Suppressor macrophage (primary cell): Measurements from ENCODE around the gene ITGA2B.
"Not testable (repeated sequence)": the region's sequence is repeated elsewhere in the genome, so short reads cannot be mapped to it uniquely, and the experiment has no call there.

Experiments used
- DNase-seq, 4 experiments: peaks; one replicate each; pipeline ENCODE4 v3.0.0-alpha.2; 2020 to 2022

Gene ITGA2B

DNA sequence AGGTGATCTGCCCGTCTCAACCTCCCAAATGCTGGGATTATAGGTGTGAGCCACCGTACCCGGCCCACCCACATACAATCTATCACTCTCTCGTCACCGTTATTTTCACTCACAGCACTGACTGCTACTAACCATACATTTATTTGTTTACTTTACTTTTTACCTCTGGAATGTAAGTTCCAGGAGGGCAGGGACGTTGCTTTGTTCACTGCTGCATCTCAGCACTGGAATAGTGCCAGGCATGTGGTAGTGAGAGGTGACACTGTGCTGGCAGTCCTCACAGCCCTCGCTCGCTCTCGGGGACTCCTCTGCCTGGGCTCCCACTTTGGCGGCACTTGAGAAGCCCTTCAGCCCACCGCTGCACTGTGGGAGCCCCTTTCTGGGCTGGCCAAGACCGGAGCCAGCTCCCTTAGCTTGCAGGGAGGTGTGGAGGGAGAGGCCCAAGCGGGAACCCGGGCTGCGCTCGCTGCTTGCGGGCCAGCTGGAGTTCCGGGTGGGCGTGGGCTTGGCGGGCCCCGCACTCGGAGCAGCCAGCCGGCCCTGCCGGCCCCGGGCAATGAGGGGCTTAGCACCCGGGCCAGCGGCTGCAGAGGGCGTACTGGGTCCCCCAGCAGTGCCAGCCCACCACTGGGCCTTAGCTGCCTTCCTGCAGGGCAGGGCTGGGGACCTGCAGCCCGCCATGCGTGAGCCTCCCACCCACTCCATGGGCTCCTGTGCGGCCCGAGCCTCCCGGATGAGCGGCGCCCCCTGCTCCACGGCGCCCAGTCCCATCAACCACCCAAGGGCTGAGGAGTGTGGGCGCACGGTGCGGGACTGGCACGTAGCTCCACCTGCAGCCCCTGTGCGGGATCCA lies 20.8 kb downstream of the ITGA2B start:
- DNase-seq, result not testable (repeated sequence)

DNA sequence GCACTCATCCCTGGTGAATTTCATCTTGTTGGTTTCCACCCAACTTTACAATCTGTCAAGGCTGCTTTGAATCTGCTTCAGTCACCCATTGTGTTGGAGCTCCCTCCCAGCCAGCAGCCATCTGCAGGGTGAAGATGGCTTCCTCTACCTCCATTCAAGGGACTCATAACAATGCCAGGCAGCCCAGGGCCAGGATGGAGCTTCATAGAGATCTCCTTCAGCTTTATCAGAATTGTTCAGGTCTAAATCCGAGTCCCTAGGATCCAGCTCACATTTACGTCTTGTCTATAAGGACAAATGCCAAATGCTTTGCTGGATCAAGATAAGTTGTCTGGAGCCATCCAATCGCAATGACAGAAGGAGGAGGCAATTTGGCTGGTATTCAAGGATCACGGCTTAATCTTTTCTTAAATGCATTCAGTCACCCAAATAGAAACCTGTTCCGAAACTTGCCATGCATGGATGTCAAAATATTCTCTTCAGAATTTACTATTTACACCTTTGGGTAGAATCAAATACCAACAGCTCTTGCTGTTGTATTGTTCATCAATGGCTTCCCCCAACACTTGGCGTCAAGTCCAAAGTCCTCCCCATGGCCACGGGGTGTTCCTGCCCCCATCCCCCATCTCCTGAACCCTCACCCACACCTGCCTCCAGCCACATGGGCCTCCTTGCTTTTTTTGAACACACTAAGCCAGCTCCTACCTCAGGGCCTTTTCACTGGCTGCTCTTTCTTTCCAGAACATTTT lies 22.0 kb downstream of the ITGA2B start:
- no peak for DNase-seq

DNA sequence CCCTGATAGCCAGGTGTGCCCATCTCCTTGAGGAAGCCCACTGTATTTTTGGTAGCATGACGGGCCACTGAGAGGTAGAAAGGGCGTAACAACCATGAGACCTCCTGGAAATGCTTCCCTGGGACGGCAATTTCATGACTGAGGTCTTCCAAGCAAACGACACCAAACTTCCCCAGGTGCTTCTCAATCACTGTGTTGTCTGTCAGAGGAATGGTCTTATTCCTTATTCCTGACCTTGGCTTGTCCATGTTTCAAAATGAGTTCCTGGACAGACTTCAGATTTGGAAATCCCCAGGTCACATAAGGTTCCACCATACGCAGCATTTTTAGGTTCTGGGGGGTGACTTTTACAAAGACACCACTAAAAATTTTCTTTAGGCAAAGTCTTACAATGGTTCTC lies 24.4 kb downstream of the ITGA2B start:
- not testable (repeated sequence) for DNase-seq

DNA sequence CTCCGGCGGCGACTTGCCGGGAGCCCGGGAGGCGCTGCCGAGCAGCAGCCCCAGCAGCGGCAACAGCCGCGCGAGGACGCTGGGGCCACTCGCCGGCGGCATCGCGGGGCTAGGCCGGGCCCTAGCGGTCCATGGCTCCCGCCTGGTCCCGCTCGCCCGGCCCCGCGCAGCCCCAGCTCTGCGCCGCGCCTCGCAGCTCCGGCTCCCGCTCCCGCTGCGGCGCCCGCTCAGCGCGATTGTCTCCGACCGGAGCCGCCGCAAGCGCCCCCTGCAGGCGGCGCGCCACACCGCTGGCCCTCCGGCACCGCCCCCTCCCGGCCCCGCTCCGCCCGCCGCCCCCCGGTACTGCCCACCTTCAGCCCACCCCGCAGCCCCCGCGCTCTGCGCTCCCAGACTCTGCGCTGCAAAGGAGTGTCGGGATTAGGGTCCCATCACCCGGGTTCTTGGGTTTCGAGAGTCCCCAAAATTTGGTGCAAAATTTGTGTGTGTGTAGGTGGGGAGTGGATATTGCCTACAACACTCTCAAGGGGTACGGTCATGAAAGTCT lies 25.8 kb downstream of the ITGA2B start, which contains the start of gene FAM171A2:
Gene FAM171A2, minus strand, starts transcription at position 241 of the 547 bp plus-strand sequence. Its CDS starts 139 bp downstream, at position 102.
- DNase-seq, result peak; percentile 70 to 92 (median 84)

DNA sequence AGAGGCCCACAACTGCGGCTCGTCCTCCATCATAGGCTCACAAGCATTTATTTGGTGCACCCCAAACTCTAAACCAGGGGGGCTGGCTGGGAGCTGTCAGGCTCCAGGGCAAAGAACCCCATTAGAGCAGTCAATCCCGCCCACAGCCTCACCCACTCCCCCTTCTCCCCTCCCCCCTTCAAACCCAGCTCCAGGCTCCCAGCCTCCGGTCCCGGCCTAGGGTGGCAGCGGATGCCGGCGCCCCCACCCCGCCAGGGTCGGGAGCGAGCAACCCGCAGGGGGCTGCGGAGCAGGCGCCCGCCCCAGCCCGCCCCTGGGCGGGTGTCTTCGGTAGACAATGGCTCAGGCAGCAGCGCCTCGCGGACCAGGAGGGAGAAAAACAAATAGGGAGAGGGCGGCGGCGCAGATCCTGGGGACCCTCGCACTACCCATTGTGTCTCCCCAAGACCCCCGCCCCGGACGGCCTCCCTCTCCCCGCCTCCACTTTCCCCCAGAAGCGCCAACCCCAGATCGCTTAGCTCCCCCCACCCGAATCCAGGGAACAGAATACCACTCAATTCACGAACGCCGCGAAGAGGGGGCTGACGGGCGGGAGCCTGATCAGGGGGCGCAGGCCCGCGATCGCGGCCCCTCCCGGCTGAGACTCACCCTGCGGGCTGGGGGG lies 26.4 kb downstream of the ITGA2B start:
- DNase-seq, result peak in 2 of 4 experiments; percentile 34 to 54

DNA sequence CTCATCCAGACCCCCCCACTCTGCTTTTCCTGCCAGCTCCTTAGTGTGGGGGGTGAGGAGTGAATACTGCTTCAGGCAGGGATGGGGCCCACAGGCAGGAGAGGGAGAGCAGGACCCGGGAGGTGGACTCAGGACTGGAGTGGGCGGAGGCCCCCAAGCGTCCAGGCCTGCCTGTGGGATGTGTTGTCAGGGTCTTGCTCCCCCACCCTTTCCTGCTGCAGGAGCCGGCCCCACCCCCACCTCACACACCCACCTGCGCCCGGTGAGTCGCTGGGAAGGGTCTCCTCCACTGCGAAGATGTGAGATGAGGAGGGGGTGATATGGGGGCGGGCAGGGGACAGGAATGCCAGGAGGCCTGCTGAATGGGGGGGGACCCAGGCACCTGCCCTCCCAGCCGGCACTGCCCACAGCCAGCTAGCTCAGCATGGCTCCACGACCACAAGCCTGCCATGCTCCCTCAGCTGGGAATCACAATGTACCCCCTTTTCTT lies 26.9 kb downstream of the ITGA2B start:
- no peak for DNase-seq

DNA sequence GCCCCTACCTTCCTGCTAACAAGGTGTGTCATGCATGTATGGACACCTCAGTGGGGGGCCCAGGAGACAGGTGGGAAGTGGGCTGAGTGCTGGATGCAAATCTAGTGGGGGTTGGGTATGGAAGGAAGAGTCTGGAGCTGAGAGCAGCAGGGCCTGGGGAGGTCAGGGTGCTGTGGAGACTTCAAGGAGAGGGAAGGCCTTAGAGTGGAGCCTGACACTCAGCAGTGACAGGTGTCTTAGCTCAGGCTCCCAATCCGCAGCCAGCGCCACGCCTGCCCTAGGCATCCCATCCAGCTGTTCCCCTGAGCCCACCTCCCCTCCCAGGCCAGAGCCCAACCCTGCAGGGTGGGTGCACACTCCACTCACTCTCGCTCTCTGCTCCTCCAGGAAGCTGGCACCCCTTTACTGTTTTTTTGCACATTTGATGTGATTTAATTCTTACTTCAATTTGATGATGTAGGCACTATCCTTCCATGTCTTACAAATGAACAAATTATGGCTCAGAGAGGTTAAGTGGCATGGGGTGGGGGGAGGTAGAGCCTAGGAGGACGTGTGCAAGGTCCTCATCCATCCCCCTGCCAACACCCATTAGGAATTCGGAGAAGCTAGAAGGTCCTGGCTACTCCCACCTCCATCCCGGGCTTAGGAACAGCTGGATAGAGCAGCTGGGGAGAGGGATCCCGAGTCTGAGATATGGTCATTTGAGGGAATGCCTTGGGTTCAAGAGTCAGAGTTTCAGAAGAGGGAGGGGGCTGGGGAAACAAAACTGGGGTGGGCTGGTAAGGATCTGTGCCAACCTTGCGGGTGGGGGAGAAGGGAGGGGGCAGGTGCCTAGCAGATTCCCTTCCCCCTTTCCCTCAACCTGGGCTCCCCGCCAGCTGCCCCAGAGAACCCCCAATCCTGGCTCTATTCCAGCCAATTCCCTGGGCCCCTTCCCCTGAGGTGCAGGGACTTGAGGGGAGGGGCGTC lies 27.9 kb downstream of the ITGA2B start:
- no peak for DNase-seq

DNA sequence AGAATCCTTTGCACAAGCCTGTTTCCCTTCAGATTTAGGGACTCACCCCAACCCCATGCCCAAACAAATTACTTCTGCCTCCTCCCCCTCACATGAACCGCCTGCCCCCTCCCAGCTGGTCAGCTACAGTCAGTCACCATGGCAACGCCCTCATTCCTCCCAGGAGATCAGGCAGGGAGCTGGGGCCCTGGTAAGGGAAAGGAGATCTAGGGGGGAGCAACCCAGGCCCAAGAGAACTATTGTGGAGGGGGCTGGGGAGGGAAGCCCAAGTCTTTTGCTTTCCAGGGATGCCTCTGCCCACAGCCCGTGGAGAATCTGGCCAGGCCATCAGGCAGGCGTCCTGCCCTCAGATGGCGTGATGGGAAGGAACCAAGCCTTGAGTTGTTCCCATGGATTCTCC lies 28.6 kb downstream of the ITGA2B start:
- no peak for DNase-seq

DNA sequence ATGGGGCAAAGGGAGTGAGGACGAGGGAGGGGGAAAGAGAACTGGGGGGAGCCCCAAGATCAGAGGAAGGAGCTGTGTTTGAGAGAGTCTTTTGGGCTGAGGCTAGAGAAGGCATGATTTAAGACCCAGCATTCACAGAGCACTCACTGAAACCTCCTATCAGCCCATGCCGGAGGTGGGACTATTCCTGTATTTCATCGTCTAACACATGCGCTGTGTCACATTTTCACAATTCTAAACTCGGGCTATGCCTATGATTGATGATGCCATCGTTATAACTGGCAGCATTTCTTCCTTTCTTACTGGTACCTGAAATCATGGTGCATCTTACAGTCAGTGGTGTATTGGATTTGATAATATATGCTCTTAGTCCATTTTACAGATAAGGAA lies 29.3 kb downstream of the ITGA2B start:
- DNase-seq, result no peak

DNA sequence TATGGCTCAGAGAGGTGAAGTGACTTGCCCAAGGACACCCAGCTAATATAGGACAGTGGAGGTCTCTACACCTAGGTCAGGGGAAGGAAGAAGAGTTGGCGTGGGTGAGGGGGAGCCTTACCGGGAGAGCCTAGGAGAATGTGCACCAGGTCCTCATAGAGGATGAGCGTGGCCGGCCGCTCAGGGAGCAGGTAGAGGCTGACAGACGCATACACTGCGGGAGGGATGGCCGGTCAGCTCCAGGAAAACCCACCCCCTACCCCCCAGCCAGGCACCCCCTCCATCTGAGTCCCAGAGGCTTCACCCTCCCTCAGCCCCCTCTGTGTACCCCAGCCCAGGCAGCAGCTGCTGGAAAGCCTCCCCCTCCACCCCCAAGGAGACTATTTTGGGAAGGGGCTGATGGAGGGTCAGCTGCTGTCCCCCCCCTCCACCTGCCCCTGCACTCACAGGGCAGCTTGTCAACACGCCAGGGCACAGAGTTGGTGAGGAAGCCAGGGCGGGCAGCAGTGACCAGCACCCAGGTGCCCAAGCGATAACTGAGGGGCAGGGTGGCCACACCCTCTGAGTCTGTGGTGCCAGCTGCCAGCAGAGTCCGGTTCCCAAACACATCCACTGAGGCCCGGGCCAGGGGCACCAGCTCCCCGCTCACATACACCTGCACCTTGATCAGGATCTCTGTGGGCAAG lies 29.8 kb downstream of the ITGA2B start:
- no peak for DNase-seq

DNA sequence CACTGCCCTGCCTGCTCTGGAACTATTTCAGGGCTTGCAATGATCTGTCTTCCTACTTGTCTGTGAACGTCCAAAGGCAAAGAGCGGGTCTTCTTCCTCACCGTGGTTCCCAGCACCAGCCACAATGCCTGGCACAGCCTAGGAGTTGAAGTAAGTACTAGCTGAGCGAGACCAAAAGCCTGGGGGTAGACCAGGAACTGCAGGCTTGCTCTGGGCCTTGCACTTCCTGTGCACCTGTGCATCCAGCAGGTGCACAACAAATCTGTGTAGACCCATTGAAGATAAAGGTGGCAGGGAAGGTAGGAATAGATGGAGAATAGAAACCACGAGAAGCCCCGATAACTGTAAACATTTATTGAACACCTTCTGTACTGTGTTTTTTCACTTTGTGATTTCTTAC lies 30.4 kb downstream of the ITGA2B start:
- no peak for DNase-seq

DNA sequence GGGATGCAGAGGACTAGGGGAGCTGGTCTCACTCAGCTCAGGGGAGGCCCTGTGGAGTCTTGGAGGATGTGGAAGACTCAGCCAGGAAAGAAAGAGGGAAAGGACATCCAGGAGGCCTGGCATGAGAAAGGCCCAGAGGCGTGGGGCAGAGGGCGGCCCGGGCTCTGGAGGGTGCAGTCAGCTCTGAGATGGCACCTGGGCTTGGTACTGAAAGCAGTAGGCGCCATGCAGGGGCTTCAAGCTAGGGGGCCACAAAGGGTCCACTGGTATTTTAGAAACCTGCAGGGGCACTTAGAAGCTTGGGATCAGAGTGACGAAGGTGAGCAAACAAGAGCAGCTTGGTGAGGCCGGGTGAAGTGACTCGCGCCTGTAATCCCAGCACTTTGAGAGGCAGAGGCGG lies 31.4 kb downstream of the ITGA2B start:
- no peak for DNase-seq

DNA sequence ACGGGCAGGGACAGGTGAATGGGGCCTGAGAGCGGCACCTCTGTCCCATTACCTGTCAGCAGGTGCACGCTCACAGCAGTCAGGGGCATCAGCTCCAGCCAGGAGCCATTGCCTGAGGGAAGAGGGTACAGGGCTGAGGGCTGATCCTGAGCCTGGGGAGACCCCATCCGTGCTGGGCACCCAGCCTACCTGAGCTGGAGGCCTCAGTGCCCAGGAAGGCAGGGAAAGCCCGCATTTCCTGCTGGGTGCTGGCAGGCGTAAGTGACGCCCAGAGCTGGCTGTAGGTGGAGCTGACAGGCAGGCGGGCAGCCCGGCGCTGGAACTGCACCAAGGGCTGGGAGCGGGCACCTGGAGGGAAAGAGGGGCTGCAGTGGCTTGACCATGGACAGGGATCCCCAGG lies 33.2 kb downstream of the ITGA2B start:
- DNase-seq, result no peak

DNA sequence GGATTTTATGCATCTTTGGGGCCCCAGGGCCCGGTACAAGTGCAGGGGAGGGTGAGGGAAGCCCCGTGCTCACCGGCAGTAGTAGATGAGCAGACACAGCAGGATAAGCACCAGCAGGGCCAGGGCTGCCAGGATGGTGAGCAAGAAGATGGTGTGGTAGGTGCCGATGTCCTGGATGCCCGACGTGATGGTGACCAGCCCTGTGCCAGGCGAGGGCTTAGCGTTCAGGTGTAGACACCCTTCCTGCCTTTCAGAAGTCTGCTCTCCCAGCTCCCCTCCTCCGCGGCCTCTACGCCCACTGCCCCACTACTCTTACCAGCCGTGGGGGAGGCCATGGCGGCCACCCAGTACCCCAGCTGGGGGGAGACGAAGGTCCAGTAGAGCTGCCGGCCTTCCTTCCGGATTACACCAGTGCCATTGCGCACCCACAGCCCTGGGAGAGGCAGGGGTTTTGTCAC lies 33.8 kb downstream of the ITGA2B start:
- DNase-seq, result no peak

DNA sequence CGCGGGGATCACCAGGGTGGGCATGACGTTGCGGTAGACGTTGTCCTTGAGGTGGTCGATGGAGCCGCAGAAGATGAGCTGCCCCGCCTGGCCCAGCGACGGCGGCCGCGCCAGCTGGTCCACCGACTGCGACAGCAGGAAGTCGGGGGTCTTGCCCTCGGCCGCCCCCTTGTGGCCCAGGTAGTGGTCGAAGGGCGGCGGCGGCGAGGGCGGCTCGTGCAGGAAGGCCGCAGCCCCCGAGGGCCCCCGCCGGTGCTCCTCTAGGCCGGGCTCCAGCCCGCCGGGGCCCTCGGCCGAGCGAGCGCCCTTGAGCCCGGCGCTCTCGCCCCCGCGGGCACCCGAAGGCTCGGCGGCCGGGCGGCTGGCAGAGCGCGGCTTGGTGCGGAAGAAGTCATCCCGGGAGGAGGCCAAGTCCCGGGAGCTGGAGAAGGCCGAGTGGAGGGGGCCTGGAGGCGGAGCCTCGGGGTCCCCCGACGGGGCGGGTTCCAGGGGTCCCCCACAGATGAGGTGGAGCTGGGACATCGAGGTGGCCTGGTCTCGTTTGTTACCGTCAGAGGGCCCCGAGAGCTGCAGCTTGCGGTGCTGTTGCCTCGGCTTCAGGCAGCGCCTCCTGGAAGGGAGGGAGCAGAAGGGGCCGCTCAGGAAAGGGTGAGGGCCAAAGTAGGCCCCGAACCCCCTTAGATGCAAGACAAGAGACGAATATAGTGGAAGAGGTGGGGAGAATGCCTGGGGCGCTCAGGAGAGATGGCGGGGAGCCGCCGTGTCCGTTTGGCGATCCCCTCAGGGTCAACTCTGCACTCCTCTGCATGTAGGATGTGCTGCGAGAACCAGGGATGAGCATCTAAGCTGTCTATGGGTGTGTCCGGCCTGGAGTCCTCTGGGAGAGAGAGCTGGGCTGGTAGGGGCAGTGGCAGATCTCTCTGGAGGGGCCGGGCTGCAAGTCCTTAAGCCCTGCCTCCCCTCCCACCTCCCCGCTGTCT lies 34.6 kb downstream of the ITGA2B start:
- peak; percentile 34 to 62 (median 48) for DNase-seq

DNA sequence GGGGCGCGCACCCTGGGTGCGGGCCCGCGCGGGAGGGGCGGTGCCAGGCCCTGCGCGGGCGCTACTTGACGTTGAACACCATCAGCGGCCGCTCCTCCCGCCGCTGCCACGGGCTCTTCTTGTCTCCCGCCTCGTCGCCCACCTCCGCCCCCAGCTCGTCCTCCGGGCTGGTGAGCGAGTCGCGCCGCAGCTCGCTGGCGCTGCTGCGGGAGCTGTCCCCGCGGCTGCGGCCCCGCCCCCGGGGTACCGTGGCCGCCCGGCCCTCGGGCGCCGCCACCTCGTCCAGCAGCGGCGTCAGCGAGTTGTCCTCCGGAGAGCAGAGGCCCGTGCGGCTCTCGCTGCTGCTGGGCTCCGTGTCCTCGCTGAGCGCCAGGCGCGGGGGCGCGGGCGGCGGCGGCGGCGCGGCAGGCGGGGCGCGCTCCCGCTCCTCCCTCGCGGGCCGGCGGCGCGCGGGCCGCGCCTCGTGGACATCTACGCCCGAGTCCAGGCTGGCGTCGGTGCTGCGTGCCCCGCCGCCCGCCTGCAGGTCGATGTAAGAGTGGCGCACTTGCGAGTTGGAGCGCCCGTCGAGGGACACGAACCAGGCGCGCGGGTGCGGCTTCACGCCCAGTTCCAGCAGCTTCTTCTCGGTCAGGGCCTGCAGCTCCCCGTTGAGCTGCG lies 35.6 kb downstream of the ITGA2B start:
- DNase-seq, result peak; percentile 49 to 83 (median 64)

DNA sequence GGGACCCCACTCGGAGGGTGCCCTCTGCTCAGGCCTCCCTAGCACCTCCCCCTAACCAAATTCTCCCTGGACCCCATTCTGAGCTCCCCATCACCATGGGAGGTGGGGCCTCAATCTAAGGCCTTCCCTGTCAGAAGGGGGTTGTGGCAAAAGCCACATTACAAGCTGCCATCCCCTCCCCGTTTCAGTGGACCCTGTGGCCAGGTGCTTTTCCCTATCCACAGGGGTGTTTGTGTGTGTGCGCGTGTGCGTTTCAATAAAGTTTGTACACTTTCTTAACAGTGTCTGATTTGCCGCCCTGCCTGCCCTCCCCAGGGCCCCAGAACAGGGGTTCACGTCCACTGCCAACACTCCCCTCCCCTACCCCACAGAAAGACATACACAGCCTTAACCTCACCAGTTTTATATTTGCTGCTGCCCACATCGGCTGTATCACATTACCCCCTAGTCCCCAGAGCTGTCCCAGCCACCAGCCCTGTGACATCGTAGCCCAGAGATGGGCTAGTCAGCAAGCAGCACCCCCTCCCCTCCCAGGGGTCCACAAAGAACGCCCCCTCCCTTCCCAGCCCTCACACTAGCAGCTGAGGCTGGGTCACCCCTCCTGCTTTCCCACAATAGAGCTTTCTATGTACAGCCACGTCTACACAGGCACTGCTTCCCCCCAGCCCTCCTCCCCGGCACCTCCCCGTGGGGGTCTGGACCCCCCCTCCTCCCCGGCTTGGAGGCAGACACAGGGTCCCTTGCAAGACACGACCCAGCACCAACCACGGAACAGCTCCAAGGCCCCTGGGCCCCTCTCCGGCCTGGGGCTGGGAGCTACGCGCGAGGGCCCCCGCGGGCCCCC lies 36.4 kb downstream of the ITGA2B start:
- DNase-seq, result no peak
